Lower leg skin (tissue), 3 donors: ENCODE results near the gene UTP3.

Experiments
- CTCF ChIP-seq, 3 donors: fragments of 450-650 bp; IDR thresholded peaks; one replicate each; pipeline ENCODE4 v1.5.1; 2016; ENCODE audit warnings: antibody characterized with exemption in 3 of 3, mild to moderate bottlenecking in 3 of 3, moderate library complexity in 2 of 3
- POLR2A ChIP-seq, 2 donors: fragments of 450-650 bp; IDR thresholded peaks; one replicate each; pipeline ENCODE4 v1.6.1; 2016 to 2017; ENCODE audit warnings: antibody characterized with exemption in 2 of 2, mild to moderate bottlenecking in 1 of 2, moderate library complexity in 1 of 2

GRCh38 chr4:70680934-70681333, 7.4 kb upstream of the UTP3 start:
- TF ChIP-seq POLR2A (IDR thresholded peaks at IDR 0.05) (no peak), CTCF (IDR thresholded peaks at IDR 0.05) (no peak)
